ENCODE measurements around the gene UBFD1.
"Not testable (repeated sequence)": the region's sequence is repeated elsewhere in the genome, so short reads cannot be mapped to it uniquely, and the experiment has no call there.

Gene UBFD1

GRCh38 chr16:23556881-23557778, at the start of gene UBFD1, which contains the start of gene EARS2:
UBFD1 (plus strand) TSS chr16:23557727; CDS start chr16:23557743, 16 bp downstream.
EARS2 (minus strand) TSS chr16:23557350; CDS start chr16:23557343, 7 bp downstream.
- CTCF ChIA-PET, result interaction anchor here (0.6 to 0.7 kb wide), 2 partner anchors 27 to 40 kb away, joined by 3 read pairs; no protein-coding TSS in a partner anchor
- POLR2A ChIA-PET, result interaction anchor here (0.7 to 1.4 kb wide), 12 partner anchors 8 to 104 kb away, joined by 3 to 6 read pairs (median 4); partner anchors contain the start of genes COG7 and GGA2
- no peak for TF ChIP-seq SP1 (IDR thresholded peaks at IDR 0.05)
- no peak for TF ChIP-seq HDGF (IDR thresholded peaks at IDR 0.05; ENCODE audit: borderline replicate concordance)
- no peak for TF ChIP-seq ARNT (IDR thresholded peaks at IDR 0.05)
- peak; percentile 69; the same call in 1 of the 2 replicates for TF ChIP-seq ELF4 (IDR thresholded peaks at IDR 0.05)
- peak; percentile 67; the same call in 1 of the 2 replicates for TF ChIP-seq LEF1 (IDR thresholded peaks at IDR 0.05; ENCODE audit: borderline replicate concordance)
- no peak for TF ChIP-seq CTBP1 (IDR thresholded peaks at IDR 0.05; ENCODE audit: borderline replicate concordance)
- TF ChIP-seq L3MBTL2 (conservative IDR thresholded peaks at IDR 0.05), result peak; percentile 93
- 0 out of 2 replicates have a peak, but pooled peaks have one; percentile 35 for TF ChIP-seq FOXM1 (IDR thresholded peaks at IDR 0.05; ENCODE audit: borderline replicate concordance)
- no peak for TF ChIP-seq TARDBP (IDR thresholded peaks at IDR 0.05)
- TF ChIP-seq ZNF384 (IDR thresholded peaks at IDR 0.05), result no peak
- no peak for TF ChIP-seq BHLHE40 (IDR thresholded peaks at IDR 0.05; ENCODE audit: borderline replicate concordance)
- TF ChIP-seq, protein P1, sequence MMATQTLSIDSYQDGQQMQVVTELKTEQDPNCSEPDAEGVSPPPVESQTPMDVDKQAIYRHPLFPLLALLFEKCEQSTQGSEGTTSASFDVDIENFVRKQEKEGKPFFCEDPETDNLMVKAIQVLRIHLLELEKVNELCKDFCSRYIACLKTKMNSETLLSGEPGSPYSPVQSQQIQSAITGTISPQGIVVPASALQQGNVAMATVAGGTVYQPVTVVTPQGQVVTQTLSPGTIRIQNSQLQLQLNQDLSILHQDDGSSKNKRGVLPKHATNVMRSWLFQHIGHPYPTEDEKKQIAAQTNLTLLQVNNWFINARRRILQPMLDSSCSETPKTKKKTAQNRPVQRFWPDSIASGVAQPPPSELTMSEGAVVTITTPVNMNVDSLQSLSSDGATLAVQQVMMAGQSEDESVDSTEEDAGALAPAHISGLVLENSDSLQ (IDR thresholded peaks at IDR 0.05), result peak; percentile 97

GRCh38 chr16:23508589-23509440, 48.7 kb upstream of the UBFD1 start:
- ChIA-PET CTCF (no interaction called here), POLR2A (interaction anchor here (1.2 kb wide), 1 partner anchor 10 kb away, joined by 3 read pairs; no protein-coding TSS in a partner anchor)
- peak; percentile 17 for DNase-seq (ENCODE audit: extremely low spot score)
- TF ChIP-seq SP1 (IDR thresholded peaks at IDR 0.05) (no peak), FOXK2 (IDR thresholded peaks at IDR 0.05) (no peak), SUZ12 (IDR thresholded peaks at IDR 0.05) (no peak), ARNT (IDR thresholded peaks at IDR 0.05) (no peak), FOXA1 (IDR thresholded peaks at IDR 0.05) (no peak)
- TF ChIP-seq, protein P1 (IDR thresholded peaks at IDR 0.05), result no peak

More at GRCh38 chr16:23556881-23557778, at the start of gene UBFD1, which contains the start of gene EARS2:
- peak; percentile 95 for DNase-seq (ENCODE audit: extremely low spot score)

GRCh38 chr16:23509441-23509754, 48.1 kb upstream of the UBFD1 start:
- no peak for DNase-seq (ENCODE audit: extremely low spot score)
- ChIA-PET POLR2A (interaction anchor here (1.2 kb wide), 1 partner anchor 11 kb away, joined by 3 read pairs; no protein-coding TSS in a partner anchor), CTCF (no interaction called here)
- TF ChIP-seq TARDBP (IDR thresholded peaks at IDR 0.05) (no peak), LEF1 (IDR thresholded peaks at IDR 0.05; ENCODE audit: borderline replicate concordance) (no peak), SP1 (IDR thresholded peaks at IDR 0.05) (no peak), FOXA1 (IDR thresholded peaks at IDR 0.05) (no peak), ELF4 (IDR thresholded peaks at IDR 0.05) (no peak), ZNF384 (IDR thresholded peaks at IDR 0.05) (no peak), HDGF (IDR thresholded peaks at IDR 0.05; ENCODE audit: borderline replicate concordance) (no peak), NFRKB (IDR thresholded peaks at IDR 0.05) (no peak), SUZ12 (IDR thresholded peaks at IDR 0.05) (no peak), CTBP1 (IDR thresholded peaks at IDR 0.05; ENCODE audit: borderline replicate concordance) (no peak), L3MBTL2 (conservative IDR thresholded peaks at IDR 0.05) (no peak)
- TF ChIP-seq, protein P1 (IDR thresholded peaks at IDR 0.05), result no peak

GRCh38 chr16:23509782-23510163, 47.8 kb upstream of the UBFD1 start:
- no peak for TF ChIP-seq FOXM1 (IDR thresholded peaks at IDR 0.05; ENCODE audit: borderline replicate concordance)
- TF ChIP-seq SP1 (IDR thresholded peaks at IDR 0.05), result no peak
- CTCF ChIA-PET, result no interaction called here
- peak; percentile 10 for DNase-seq (ENCODE audit: extremely low spot score)
- POLR2A ChIA-PET, result interaction anchor here (1.0 to 1.4 kb wide), 3 partner anchors 11 to 47 kb away, joined by 3 read pairs; partner anchors contain the start of genes EARS2 and UBFD1

DNA sequence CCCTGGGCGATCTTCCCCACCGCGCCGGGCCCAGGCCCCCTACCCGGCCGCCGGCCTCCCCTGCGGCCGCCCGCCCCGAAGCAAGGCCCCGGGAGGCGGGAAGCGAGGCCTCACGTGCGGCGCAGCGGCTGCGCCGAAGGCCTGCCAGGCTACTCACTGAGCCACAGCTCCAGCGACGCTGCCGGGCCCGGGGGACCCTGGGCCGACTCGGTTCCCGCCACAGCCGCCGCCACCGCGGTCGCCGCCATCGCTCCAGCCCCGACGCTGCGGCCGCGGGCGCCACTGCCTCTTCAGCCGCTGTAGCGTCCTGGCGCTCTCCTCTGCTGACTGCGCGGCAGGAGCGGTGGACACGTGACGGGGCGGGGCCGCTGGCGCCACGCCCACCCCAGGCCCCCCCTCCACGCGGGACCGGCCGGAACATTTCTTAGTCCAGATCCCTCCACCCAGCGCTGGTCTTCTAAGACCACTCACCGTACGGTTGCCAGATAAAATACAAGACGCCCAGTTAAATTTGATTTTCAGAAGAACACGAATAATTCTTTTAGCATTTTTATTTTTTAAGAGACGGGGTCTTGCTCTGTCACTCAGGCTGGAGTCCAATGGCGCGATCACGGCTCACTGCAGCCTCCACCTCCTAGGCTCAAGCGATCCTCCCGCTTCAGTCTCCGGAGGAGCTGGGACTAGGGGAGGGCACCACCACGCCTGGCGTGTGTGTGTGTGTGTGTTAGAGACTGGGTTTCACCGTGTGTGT, 47.2 kb upstream of the UBFD1 start, which contains the start of gene GGA2:
TSS of gene GGA2 (minus strand) at position 331 of the 751 bp plus-strand sequence. CDS start at position 248, 83 bp downstream.
- TF ChIP-seq CTBP1 (IDR thresholded peaks at IDR 0.05; ENCODE audit: borderline replicate concordance) (no peak), ELF4 (IDR thresholded peaks at IDR 0.05) (no peak), HDGF (IDR thresholded peaks at IDR 0.05; ENCODE audit: borderline replicate concordance) (no peak), SUZ12 (IDR thresholded peaks at IDR 0.05) (no peak), SP1 (IDR thresholded peaks at IDR 0.05) (peak; percentile 75), TARDBP (IDR thresholded peaks at IDR 0.05) (no peak), LEF1 (IDR thresholded peaks at IDR 0.05; ENCODE audit: borderline replicate concordance) (peak; percentile 74; the same call in 1 of the 2 replicates), FOXA1 (IDR thresholded peaks at IDR 0.05) (no peak), BHLHE40 (IDR thresholded peaks at IDR 0.05; ENCODE audit: borderline replicate concordance) (no peak), FOXM1 (IDR thresholded peaks at IDR 0.05; ENCODE audit: borderline replicate concordance) (no peak), ZNF384 (IDR thresholded peaks at IDR 0.05) (no peak), ARNT (IDR thresholded peaks at IDR 0.05) (peak; percentile 32; the same call in 1 of the 2 replicates), NFRKB (IDR thresholded peaks at IDR 0.05) (no peak), FOXK2 (IDR thresholded peaks at IDR 0.05) (no peak), L3MBTL2 (conservative IDR thresholded peaks at IDR 0.05) (peak; percentile 50)
- TF ChIP-seq, protein P1 (IDR thresholded peaks at IDR 0.05), result peak; percentile 89
- peak; percentile 89 for DNase-seq (ENCODE audit: extremely low spot score)
- CTCF ChIA-PET, result no interaction called here
- POLR2A ChIA-PET, result interaction anchor here (0.6 to 1.4 kb wide), 4 partner anchors 10 to 87 kb away, joined by 3 read pairs; partner anchors contain the start of genes EARS2 and UBFD1

DNA sequence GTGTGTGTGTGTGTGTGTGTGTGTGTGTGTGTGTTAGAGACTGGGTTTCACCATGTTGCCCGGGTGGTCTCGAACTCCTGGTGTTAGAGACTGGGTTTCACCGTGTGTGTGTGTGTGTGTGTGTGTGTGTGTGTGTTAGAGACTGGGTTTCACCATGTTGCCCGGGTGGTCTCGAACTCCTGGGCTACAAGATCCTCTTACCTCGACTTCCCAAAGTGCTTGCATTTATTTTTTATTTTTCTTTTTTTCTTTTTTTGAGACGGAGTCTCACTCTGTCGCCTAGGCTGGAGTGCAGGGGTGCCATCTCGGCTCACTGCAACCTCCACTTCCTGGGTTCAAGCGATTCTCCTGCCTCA, 46.6 kb upstream of the UBFD1 start:
- POLR2A ChIA-PET, result interaction anchor here (0.6 to 1.4 kb wide), 3 partner anchors 10 to 86 kb away, joined by 3 read pairs; partner anchors contain the start of genes EARS2 and UBFD1
- DNase-seq (ENCODE audit: extremely low spot score); CTCF ChIA-PET: not testable (repeated sequence)
